Sigmoid colon (tissue), 4 donors: ENCODE data around the gene KLHL26.

Experiments
- EP300 ChIP-seq, 4 donors: sonication (generic); formaldehyde crosslinking; IDR thresholded peaks; one replicate each; pipeline ENCODE4 v1.6.1; 2017; ENCODE audit warnings: antibody characterized with exemption in 4 of 4
- POLR2A ChIP-seq, 2 donors: fragments of 450-650 bp; IDR thresholded peaks; one replicate each; pipeline ENCODE4 v1.6.1; 2016; ENCODE audit warnings: antibody characterized with exemption in 2 of 2, mild to moderate bottlenecking in 2 of 2, moderate library complexity in 2 of 2
- POLR2AphosphoS5 ChIP-seq, 4 donors: sonication (generic); formaldehyde crosslinking; IDR thresholded peaks; one replicate each; pipeline ENCODE4 v1.6.1; 2017; ENCODE audit warnings: antibody characterized with exemption in 4 of 4
- TF ChIP-seq, protein P1 (sequence below), 4 experiments: fragments of 450-650 bp in 3 of 4; fragments of 200-600 bp in 1 of 4; IDR thresholded peaks; one replicate each; pipeline ENCODE4 v1.5.1; 2016 to 2019; ENCODE audit warnings: antibody characterized with exemption in 4 of 4, mild to moderate bottlenecking in 3 of 4, moderate library complexity in 2 of 4

DNA sequence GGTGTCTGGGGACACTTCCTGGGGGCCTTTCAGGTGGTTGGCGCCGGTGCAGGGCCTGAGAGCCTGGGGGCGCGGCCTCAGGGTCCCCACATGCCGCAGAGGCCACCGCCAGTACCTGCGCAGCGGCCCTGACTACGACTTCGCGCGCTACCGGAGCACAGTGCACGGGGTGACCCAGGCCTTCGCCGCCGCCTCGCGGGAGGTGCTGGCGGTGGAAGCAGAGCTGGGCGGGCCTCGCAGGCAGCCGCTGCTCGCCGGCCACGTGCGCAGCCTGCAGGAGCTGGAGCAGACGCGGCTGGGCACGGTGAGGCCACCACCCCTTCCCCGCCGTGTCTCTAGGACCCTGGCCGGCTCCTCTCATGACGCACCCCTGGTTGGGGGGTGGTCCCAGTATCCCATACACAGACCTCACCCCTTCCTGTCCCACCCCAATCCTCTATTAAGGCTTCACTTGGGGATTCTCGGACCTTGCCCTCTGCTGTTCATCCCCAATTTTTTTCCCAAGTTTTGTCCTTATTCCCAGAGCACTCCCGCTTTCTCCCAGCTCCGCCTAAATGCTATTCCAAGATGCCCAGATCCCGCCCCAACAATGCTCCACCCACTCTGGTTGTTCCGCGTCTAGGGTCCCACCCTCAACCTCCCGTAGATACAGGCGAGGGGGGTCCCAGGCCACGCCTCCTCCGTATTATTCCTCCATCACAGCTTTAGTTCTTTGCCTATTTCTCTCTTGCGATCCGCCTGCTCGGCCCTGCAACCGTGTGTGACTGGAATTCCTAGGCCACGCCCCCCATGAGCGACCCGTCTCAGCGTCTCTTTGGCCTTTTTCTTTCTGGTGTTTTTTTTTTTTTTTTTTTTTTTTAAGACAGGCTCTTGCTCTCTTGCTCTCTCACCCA lies 47.2 kb upstream of the KLHL26 start:
- TF ChIP-seq POLR2AphosphoS5 (IDR thresholded peaks at IDR 0.05) = no peak
- TF ChIP-seq, protein P1, sequence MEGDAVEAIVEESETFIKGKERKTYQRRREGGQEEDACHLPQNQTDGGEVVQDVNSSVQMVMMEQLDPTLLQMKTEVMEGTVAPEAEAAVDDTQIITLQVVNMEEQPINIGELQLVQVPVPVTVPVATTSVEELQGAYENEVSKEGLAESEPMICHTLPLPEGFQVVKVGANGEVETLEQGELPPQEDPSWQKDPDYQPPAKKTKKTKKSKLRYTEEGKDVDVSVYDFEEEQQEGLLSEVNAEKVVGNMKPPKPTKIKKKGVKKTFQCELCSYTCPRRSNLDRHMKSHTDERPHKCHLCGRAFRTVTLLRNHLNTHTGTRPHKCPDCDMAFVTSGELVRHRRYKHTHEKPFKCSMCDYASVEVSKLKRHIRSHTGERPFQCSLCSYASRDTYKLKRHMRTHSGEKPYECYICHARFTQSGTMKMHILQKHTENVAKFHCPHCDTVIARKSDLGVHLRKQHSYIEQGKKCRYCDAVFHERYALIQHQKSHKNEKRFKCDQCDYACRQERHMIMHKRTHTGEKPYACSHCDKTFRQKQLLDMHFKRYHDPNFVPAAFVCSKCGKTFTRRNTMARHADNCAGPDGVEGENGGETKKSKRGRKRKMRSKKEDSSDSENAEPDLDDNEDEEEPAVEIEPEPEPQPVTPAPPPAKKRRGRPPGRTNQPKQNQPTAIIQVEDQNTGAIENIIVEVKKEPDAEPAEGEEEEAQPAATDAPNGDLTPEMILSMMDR (IDR thresholded peaks at IDR 0.05) = peak in 2 of 4 experiments; percentile 30
- no peak for TF ChIP-seq POLR2A (IDR thresholded peaks at IDR 0.05)
- TF ChIP-seq EP300 (IDR thresholded peaks at IDR 0.05) = no peak
